Pulmonary artery endothelial cell (primary cell): ENCODE results near the gene ZSCAN9. TPM values are rescaled to one million over a fixed set of nuclear protein-coding genes. Genes with fewer than 3 reads are reported as not detected.

ENCODE experiments used
- DNase-seq: peaks from one replicate; pipeline ENCODE4 v3.0.0-alpha.2; 2011; ENCODE audit warnings: low read depth, low spot score
- total RNA-seq: library from RNA; depleted of rRNA; stranded (reverse); fragments of >200 nt; gene quantifications from 2 replicates; pipeline ENCODE4 v1.2.3, GENCODE V29; 2014

ZSCAN9 gene
- total RNA-seq, 1 donor from 2014 or later, result 11.6 TPM

GRCh38 chr6:28220257-28221133 is 4.6 kb upstream of the ZSCAN9 start:
- no peak for DNase-seq

DNA sequence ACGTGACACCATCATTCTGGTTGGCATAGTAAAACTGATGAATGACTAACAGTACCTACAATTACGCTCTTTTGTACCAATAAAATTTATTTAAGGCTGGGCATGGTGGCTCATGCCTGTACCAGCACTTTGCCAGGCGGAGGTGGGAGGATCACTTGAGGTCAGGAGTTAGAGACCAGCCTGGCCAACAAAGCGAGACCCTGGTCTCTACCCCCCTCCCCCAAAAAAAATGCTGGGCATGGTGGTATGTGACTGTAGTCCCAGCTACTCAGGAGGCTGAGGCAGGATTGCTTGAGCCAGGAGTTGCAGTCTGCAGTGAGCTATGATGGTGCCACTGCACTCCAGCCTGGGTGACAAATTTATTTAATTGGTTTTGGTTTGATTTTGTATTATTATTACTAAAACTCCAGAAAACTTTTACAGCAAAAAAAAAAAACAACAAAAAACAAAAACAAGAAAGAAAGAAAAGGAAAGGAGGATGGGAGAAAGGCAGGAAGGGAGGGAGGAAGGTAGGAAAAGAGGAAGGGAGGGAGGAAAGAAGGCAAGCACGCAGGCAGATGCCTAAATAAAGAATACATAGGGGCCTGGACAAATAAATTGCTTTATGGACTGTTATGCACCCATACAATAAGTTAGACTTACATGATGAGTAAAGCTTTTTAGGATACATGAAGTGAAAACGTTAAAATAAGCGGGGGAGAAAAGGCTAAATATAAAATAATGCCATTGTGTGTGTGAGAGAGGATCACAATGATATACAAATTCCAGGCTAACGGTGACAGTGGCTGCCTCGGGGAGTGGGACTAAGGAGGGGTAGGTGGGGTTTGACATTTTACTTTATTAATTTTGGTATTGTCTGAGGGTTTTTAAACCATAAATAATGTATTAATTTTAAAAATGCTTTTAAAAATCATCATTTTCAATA is 682 bp upstream of the ZSCAN9 start:
- DNase-seq, result no peak

- DNase-seq, result no peak
Observed at GRCh38 chr6:28226460-28226859, 1.4 kb downstream of the ZSCAN9 start.

GRCh38 chr6:28232785-28233184 is 7.7 kb downstream of the ZSCAN9 start:
- no peak for DNase-seq

- no peak for DNase-seq
Observed at GRCh38 chr6:28235912-28236452, 10.9 kb downstream of the ZSCAN9 start.

DNA sequence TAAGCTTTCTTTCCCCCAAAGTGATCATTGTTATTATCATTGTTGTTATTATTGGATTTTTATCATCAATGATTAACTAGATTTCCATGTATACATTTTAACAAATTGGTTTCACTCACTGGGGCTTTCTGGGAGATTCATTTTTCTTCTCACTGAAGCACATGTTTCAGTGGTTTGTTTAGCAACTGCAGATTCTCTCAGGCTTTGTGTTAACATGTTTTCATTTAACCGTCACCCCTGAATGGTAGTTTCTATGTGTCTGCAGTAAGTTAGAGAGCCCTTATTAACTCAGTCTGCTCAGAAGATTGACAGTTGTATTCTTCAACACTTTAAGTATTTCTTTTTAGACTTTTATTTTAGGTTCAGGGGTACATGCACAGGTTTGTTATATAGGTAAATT is 14.6 kb downstream of the ZSCAN9 start:
- DNase-seq, result no peak

GRCh38 chr6:28240471-28240870 is 15.4 kb downstream of the ZSCAN9 start:
- no peak for DNase-seq

DNA sequence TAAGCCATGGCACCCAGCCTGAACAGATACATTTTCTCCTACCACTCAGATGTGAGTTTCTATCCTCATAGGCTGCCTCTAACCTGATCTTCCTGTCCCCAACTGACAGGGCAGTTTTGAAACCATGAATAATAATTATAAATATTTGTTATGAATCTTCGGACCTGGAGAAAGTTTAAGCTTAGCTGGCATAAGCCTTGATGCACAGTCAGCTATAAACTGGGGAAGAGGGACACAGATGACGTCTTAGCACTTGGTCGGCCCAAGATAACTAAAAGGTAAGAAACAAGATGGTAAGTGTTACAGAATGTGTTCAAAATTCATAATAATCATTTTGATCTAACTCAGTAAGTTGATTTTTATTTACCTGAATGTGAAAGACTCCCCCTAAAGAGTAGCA is 18.9 kb downstream of the ZSCAN9 start:
- no peak for DNase-seq

DNA sequence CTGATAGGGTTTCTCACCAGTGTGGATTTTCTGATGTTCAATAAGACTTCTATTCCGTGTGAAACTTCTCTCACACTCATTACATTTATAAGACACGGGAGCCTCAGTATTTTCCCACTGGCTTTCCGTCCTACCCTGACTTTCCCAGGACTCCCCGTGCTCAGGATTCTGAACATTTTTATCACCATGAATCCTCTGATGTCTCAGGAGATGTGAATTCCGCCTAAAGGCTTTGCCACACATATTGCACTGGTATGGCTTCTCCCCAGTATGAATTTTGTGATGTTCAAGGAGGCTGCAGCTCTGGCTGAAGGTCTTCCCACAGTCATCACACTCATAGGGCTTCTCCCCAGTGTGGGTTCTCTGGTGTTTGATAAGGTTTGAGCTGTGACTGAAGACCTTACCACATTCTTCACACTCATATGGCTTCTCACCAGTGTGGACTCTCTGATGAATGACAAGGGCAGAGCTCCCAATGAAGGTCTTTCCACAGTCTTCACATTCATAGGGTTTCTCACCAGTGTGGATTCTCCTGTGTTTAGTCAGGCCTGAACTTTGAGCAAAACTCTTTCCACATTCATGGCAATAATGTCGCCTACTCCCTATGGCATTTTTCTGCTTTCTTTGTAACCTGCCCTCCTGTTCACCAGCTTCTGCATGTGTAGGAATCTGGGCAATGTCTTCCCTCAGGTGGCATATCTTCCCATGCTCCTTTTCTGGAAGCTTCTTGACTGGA is 20.3 kb downstream of the ZSCAN9 start:
- no peak for DNase-seq

- no peak for DNase-seq
Observed at GRCh38 chr6:28248916-28249315, 23.8 kb downstream of the ZSCAN9 start.

DNA sequence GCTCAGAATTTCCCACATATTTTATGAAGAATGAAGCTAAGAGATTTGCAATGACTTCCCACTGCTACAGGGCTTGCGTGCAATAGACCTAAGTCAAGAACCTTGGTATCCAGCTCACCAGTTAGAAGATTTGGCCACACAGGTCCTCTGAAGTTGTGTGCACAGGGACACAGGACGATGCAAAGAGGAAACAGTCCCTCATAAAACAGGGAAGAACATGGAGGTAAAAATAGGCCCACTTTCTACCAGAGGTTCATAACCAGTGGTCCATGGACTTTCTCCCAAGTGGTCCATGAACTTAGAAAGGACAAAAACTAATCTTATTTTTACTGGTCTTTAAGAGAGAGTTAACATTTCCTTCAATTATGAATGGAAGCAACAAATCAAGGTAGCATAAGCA is 25.7 kb downstream of the ZSCAN9 start:
- DNase-seq, result no peak

DNA sequence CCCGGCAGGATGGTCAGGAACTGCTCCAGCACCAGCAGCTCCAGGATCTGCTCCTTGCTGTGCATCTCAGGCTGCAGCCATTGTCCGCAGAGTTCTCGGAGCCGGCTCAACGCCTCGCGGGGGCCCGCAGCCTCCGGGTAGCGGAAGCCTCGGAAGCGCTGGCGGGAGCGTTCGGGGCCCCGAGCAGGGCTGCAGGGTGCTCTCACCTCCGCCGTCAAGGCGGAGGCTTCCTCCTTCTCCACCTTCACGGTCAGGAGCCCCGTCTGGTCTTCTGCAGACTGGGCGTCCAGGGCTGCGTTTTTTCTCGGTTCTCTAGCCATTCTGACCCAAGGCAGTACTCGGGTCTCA is 26.6 kb downstream of the ZSCAN9 start:
- DNase-seq, result no peak

DNA sequence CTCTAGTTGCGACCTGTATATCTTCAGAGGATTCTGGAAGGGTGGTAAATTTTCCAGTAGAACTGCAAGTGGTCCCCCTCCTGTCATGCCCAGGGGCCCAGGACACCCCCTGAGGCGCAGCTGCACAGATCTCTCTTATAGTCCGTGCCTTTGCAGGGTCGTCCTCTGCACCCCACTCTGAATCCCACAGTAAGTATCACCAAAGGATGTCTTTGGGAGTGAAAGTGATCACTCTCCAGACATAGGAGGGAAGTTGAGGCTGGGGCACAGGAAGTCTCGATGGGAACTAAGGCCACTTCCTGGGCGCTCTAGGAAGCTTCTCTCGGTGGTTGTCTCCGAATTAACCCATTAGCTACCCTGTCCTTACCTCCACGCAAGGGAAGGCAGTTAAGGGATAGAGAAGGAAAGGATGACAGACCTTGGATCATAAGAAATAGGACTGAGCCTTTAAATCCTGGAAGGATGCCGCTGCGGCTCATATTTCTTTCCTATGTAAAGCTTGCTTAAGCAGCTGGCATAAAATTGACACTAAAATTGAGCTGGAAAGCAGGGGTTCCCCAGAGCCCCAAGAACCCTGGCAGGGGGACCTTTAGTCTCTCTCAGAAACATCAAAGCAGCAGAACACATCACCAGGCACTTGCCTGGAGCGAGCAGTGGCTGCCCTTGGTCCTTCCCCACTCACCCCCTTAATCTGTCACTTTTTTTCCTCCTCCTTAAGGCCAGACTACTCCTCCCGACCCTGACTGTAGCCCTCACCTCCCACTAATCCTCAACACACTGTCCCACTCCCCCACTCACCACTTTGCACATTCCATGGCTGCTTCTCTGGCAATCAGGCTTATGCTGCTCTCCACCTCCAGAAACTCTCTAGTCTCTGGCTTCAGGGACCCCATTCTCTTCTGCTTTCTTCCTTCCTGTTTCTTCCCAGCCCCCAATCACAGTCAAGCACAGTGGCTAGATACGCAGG is 27.2 kb downstream of the ZSCAN9 start, which contains the start of gene ZKSCAN4:
Gene ZKSCAN4, minus strand, starts transcription at position 261 of the 967 bp plus-strand sequence. CDS start 289 bp downstream, outside the sequence.
- peak; percentile 58 for DNase-seq

DNA sequence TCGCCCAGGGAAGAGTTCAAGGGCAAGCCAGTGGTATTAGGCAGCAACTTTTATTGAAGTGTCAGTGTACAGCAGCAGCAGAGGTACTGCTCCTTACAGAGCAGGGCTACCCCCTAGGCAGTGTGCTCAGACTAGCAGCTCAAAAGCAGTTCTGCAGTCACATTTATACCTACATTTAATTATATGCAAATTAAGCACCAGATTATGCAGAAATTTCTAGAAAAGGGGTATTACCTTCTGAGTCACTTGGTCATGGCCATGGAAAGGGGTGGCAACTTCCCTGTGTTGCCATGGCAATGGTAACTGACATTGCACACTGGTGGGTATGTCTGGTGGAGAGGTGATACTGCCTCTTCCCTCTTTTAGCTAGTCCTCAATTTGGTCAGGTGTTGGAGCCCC is 29.0 kb downstream of the ZSCAN9 start:
- DNase-seq, result no peak

DNA sequence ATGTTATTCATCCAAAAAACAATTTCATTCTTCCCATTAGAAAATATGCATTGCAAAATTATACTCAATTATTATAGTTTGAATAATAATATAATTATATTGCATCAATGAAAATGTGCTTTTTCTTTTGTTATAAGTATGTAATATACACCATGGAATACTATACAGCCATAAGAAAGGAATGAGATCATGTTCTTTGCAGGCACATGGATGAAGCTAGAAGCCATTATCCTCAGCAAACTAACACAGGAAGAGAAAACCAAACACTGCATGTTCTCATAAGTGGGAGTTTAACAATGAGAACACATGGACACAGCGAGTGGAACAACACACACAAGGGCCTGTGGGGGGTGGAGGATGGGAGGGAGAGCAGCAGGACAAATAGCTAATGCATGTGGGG is 32.0 kb downstream of the ZSCAN9 start:
- DNase-seq, result no peak

- no peak for DNase-seq
Observed at GRCh38 chr6:28258877-28259777, 34.1 kb downstream of the ZSCAN9 start, which contains the start of gene NKAPL. TSS of gene NKAPL (plus strand) at chr6:28259297. CDS start at chr6:28259372, 75 bp downstream.

DNA sequence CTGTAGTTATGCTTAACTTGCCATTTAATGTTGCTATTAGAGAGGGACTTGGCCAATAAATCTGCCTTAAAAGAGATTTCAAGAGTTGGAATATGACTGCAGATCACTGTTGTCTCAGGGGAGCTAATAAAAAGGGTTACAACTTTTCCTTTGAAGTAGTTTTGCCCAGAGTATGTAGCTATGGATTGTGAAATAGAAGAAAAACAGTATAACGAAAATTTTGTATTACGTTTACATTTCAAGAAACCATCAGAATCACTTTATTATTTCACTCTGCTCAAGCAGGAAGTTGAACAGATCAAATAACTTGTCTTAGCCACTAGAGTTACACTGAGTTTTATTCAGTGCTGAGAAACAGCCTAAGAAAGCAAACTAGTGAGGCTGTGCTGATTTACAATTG is 38.8 kb downstream of the ZSCAN9 start:
- DNase-seq, result no peak

DNA sequence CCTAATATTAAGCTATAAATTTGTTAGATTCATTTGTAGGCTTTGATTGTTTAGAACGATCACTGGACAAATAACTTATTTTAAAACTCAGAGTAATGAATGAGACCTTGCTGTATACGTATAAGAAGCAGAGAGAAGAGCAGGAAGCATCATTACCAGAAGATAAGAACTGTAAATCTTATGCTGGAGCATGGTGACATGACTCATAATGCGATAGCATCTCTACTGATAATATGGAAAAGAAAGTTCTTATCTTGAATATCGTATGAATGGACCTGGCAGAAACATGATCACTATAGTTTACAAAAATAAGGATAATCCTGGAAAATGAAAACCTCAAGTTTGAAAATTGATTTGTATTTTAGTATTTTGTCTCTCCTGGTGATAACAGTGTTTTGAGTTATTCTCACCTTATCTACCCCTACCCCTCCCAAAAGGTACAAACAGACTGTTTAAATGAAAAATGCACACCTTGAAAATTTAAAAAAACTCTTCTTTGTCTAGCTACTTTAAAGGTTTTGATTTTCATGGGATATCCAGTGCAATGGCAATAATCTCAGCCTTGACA is 39.8 kb downstream of the ZSCAN9 start:
- no peak for DNase-seq

GRCh38 chr6:28266563-28266961 is 41.5 kb downstream of the ZSCAN9 start:
- DNase-seq, result no peak
